Measurements from ENCODE around the gene ARID4B.

DNA sequence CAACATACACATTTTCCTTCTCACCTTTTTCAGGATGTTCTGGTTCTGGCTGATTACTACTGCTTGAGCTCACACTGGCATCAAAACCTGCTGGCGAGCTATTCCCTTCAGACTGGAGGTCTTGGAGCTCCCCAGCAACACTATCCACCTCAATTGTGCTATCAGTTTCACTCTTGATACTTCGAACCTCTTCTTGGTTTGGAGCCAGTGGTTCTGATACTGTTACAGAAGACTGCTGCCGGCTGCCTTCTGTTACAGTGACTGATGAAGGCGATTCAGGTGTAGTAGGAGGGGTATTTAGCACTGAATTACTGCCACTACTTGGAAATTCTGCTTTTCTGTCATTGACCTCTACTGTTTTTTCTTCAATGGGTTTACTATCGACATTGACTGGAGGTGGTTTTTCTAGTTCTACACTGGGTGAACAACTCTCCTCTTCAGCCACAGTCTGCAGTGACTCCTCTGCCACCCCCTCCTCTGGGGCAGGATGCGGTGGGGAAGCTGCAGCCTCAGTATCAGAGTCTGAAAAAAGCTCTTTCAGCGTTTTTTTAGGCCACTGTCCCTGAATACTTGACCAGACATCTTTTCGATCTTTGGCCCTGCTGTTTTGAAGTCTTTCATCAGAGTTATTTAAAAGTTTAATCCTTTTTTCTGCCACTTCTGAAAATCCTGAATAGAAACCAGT, 146.3 kb downstream of the ARID4B start:
- TF ChIP-seq, protein P1, sequence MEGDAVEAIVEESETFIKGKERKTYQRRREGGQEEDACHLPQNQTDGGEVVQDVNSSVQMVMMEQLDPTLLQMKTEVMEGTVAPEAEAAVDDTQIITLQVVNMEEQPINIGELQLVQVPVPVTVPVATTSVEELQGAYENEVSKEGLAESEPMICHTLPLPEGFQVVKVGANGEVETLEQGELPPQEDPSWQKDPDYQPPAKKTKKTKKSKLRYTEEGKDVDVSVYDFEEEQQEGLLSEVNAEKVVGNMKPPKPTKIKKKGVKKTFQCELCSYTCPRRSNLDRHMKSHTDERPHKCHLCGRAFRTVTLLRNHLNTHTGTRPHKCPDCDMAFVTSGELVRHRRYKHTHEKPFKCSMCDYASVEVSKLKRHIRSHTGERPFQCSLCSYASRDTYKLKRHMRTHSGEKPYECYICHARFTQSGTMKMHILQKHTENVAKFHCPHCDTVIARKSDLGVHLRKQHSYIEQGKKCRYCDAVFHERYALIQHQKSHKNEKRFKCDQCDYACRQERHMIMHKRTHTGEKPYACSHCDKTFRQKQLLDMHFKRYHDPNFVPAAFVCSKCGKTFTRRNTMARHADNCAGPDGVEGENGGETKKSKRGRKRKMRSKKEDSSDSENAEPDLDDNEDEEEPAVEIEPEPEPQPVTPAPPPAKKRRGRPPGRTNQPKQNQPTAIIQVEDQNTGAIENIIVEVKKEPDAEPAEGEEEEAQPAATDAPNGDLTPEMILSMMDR (IDR thresholded peaks at IDR 0.05; ENCODE audit: low read depth, low read length) = no peak
- no peak for TF ChIP-seq EZH2phosphoT487 (IDR thresholded peaks at IDR 0.05; ENCODE audit: low read depth)
